Stimulated activated naive CD4-positive, alpha-beta T cell (primary cell): ENCODE measurements around the gene STING1.
"Not testable (repeated sequence)": the region's sequence is repeated elsewhere in the genome, so short reads cannot be mapped to it uniquely, and the experiment has no call there.

Experiments used
- DNase-seq, 6 experiments: peaks; one replicate each; lab custom pipeline; 2025; lab: John Stamatoyannopoulos, UW

The STING1 gene

DNA sequence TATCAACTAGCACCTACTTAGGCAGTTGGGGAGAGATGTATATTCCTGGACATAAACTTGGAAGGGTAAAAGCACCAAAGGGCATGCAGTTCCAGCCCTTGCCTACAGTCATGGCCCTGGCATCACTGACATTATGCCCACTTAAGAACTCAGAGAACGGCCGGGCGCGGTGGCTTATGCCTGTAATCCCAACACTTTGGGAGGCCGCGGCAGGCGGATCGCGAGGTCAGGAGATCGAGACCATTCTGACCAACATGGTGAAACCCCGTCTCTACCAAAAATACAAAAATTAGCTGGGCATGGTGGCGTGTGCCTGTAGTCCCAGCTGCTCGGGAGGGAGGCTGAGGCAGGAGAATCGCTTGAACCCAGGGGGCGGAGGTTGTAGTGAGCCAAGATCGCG, 42.1 kb downstream of the STING1 start:
- DNase-seq = not testable (repeated sequence)

DNA sequence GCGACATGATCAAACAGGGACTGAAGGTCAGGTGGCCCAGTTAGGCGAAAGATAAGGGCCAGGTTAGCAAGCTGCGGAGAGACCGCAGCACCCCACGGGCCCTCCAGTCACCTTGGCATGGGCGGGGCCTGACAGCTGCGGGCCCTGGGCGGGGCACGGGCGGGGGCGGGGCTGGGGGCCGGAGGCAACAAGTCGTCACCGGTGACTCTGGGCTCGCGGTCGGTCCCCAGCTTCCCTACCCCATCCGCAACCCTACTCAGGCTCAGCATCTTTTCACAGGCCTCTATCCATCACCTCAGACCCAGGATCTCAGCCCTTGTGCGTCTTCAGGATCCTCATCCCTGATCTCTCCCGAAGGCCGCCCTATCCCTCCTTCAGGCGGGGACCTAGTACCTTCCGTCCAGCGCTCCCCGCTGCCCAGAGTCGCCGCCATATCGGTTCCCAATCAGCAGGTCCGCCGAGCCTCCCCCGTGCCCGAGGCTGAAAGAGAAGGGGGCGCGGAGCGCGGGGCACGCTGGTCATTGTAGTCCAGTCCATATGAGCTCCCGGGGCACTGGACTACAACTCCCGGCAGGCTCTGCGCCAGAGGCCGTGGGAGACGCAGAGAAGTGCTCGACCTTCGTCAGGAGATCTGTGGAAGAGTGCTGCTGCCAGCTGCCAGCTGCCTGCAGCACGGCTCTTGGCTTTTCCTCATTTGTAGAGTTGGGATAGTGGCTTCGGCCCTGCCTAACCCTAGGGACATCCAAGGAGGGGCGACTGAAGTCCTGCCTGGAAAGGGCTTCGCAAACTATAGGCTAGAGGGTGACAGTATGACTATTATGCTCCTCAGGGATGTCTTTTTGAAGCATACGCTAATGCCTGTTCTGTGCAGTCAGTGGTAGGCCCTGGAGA, 43.3 kb downstream of the STING1 start, which contains the start of gene DNAJC18:
TSS of gene DNAJC18 (minus strand) at position 513 of the 891 bp plus-strand sequence. CDS start at position 433, 80 bp downstream.
- peak; percentile 75 to 92 (median 84) for DNase-seq

GRCh38 chr5:139438707-139439012, 43.9 kb downstream of the STING1 start:
- DNase-seq = no peak

GRCh38 chr5:139435676-139436075, 46.9 kb downstream of the STING1 start:
- no peak for DNase-seq

DNA sequence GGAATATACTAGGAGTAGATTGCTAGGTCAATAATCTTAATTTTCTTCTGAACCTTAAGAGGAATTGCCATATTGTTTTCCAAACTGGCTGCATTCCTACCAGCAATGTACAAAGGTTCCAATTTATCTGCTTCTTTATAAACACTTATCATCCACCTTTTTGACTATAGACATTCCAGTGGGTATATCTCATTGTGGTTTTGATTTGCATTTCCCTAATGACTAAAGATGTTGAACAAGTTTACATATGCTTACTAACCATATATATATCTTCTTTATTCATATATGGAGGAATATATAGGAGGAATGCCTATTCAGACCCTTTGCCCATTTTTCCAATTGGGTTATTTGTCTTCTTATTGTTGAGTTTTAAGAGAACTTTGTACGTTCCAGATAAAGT, 50.9 kb downstream of the STING1 start:
- DNase-seq = no peak

- DNase-seq = peak in 3 of 6 experiments; percentile 36 to 43 (median 43)
Measured at GRCh38 chr5:139430015-139430414, 52.5 kb downstream of the STING1 start.

GRCh38 chr5:139426203-139426885, 56.2 kb downstream of the STING1 start:
- no peak for DNase-seq
